HG03139 (cell line): ENCODE measurements around the gene VWA8.
"Not testable (repeated sequence)": the region's sequence is repeated elsewhere in the genome, so short reads cannot be mapped to it uniquely, and the experiment has no call there.

Experiments used
- ATAC-seq: cut with Tn5 transposase; IDR thresholded peaks from one replicate; pipeline ENCODE4 v1.9.1; 2021; ENCODE audit not compliant: unreplicated experiment

Gene VWA8

DNA sequence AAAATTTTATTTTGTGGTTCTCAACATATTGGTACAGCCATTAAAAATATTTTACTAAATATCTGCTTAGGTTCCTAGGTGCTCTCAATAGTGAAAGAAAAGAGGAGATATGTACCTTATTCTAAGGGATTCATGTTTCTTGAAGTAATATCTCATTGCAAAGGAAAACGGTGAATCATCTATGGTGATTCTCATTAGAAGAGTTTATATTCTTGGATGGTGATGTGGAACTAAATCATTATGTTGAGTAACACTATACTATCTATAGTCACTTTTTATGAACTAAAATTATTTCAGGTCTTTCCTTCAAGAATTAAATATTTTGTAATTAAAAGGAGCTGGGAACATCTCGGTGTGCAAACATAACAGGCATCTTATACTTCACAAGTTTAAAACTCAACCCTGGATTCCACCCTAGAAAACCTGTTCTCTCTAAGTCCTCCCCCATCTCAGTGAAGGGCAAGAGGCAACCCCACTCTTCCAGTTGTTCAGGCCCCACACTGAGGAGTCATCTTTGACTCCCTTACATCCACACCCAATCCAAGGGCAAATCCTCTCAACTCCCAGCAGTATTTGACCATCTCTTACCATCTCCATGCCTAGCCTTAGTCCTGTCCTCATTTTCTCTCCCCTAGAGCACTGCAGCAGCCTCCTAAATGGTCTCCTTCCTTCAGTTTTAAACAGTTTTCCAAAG is 363.4 kb downstream of the VWA8 start:
- no peak for ATAC-seq

DNA sequence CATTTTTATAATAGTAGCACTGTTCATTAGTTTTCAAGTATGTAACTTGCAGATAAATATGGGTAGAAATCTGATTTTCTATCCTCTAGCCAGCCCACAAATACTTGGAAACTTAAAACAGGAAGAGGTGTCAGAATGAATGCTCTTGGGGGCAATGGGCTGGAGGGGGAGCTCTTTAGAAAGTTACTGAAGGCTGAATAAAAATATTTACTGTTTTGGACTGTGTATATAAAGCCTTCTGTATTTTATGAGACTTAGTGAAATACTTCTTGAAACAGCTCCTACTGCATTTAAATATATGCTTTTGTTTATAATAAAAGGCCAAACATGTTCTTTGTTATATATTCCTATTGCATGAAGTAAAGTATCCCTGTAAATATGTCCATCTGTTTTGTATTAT is 364.7 kb downstream of the VWA8 start:
- ATAC-seq = no peak

DNA sequence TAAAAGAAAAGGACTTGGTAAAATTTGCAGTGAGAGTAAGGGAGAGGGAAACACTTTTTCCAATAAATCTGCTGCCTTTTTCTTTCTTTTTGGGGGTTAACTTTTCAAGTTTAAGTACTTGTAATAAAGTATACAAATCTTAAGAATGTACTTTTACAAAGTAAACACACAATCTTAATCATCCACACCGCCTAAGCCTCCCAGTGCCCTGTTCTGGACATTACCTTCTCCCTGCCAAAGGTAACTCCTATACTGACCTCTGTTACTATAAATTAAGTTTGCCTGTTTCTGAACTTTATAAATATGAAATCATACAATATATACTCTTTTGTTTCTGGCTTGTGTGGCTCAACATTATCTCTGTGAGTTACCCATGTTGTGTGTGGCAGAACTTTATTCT is 365.6 kb downstream of the VWA8 start:
- ATAC-seq = no peak

DNA sequence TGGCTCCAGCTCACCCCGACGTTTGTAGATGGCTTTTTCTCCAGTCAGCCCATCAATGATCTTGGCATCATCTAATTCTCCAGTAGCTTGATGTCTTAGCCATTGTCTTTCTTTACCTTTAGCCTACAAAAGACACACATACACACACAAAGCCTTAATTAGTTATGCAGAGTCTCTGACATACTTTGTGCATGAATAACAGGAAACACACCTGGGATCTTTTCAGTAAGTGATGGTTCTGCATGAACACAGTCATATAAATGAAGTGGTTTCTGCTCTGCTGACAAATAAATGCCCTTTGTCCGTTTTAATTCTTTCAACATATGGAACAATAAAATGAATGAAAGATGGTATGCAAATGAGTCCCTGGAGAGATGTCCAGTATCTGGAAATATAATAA is 370.3 kb downstream of the VWA8 start:
- no peak for ATAC-seq

DNA sequence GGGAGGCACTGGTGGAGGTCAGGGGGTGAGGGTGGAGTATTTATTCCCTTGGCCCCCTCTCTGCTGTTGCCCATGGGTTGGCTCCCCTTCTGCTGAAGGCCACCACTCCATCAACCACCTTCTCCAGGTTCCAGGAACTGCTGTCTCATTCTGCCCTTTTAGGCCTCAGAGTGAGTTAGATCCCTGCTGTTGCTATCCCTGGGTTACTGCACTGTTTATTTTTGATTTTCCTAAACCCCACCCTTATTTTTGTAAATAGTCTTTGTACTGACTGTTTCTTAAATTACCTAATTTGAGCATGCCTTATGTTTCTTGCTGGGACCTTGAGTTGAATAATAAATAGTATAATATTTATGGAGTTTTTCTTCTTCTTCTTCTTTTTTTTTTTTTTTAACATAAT is 370.8 kb downstream of the VWA8 start:
- ATAC-seq = no peak

DNA sequence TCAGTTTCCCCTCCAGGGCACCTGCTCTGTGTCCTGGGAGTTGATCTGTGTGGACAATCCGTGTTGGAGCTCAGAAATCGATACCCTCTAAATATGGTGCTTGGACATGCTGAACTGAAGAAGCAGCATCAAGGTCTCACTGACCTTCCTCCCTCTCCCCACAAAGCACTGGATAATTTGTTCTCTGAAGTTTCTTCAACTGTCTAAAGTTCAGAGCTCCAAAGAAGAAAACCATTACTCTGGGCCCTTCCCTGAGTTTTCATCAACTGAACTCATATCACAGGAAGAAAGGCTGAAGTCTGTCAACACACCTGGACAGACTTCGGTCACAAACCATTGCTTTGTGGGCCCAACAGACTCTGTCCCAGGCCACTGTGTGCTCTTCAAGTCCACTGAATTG is 371.5 kb downstream of the VWA8 start:
- no peak for ATAC-seq

DNA sequence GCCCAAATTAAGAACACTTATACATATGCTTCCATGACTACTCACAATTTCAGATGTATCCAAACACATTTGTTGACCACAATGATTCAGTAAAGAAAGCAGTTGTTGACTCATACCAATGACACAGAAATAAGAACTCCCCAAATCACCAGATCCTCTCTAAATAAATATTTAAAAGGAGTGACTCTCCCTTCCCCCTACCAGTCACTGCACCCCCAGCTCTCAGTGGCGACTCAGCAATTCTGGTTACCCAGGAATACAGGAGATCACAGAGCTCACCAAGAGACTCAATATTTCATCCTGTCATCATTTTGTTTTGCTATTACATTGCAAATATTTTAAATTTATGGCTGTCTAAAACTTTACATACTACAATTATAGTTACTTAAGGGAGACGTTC is 372.0 kb downstream of the VWA8 start:
- ATAC-seq = no peak

DNA sequence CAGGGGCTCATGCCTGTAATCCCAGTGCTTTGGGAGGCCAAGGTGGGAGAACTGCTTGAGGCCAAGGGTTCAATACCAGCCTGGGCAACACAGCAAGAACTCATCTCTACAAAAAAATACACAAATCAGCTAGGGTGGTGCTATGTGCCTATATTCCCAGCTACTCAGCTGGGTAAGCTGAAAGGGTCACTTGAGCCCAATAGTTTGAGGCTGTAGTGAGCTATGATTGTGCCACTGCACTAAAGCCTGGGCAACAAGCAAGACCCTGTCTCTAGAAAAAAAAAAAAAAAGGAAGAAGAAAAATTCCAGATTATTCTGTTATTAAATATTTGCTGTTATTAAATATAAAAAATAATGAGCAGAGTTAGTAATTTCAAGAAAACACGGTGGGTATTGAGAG is 372.5 kb downstream of the VWA8 start:
- no peak for ATAC-seq

DNA sequence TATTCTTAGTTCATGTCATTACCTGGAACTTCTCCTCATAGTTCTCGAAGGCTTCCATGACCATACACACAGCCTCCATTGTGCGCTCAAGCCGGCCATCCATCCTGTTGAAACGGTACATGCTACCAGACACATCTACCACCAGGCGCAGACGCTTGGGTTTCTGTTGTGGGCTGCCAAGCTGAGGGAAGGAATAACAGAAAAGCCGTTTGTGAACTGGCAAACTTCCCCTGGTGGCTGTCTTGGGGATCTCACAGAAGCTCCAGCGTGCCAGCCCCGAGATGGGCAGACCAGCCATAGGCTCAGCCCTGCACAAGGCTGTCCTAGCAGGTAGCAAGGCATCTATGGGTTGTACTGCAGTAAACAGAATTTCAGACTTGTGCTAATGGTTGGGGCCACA is 373.4 kb downstream of the VWA8 start:
- no peak for ATAC-seq

DNA sequence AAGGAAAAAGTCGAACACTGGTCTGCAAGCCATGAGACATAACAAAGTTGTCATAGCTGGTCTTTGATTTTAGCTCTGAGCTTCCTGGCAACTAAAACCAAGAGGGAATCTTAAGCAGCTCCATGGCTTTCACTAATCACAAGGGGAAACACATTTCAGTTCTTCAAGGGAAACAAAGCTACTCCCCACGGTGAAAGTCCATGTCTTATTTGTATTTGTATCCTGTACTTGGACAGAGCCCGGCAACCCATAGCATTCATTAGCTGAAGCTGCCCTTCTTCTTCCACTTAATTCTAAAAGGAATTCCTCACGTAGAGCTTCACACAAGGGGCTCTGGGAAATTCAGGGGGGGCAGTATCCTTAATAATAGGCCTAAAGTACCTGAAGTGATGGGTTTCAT is 374.7 kb downstream of the VWA8 start:
- ATAC-seq = no peak

DNA sequence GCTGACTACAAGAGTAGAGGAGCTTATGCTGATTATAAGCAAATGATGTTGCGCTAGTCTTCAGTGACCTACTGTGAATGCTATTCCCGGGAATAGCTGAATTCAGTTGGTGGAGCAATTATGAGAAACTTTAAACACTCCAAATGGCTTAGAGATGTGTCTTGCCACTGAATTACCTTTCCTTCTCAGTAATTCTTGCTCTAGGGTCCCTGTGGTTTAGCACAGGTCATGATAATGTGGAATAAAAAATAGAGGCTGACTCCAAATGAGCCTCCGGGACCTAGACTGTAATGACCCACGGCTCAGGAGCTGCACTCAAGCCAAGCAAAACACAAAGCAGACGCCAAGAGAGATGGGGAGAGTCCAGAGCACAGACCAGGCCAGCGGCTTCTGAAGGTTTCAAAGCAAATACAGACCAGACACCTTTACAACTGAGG is 378.9 kb downstream of the VWA8 start:
- no peak for ATAC-seq

DNA sequence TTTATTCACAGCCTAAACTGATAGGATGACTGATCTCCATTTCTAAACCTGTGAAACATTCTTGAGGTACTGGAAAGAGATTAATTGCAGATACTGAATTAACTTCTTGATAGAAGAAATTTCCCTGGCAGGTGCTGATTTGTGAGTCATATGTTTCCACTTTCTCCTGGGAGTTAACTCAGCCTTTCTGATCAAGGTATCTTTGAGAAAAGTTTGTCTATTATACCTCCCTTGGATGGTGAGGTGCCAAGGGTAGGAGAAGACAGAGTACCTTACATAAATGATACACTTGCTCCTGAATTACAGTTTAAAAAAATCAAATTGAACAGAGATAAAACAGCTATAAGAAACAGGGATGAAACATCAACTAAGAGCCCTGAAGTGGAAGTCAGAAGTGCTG is 380.6 kb downstream of the VWA8 start:
- no peak for ATAC-seq

DNA sequence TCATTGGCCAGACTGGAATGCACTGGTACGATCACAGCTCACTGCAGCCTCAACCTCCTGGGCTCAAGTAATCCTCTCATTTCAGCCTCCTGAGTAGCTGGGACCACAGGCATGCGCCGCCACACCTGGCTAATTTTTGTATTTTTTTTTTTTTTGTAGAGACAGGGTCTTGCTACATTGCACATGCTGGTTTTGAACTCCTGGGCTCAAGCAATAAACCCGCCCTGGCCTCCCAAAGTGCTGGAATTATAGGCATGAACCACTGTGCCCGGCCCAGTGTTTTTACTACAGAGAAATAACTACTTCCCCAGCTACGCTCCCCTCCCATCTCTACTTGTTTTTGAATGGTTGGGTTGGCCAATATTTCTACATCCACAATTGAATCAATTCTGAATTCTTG is 381.0 kb downstream of the VWA8 start:
- no peak for ATAC-seq

DNA sequence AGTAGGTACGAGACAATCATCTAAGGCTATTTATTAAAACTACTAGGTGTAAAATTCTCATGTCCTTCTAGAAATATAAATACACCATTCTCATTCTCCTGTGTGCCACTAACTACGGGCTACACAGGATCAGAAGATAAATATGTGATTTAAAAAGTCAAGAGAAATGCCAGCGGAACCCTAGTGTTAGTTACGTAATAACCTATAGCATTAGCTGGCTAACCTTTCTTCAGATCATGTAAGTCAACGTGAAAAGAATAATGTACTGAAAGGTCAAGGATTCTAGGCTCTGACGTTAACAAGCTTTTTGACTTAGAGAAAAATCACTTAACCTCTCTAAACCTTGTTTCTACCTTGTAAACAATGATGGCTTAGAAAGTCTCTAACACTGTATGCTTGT is 381.7 kb downstream of the VWA8 start:
- ATAC-seq = no peak

DNA sequence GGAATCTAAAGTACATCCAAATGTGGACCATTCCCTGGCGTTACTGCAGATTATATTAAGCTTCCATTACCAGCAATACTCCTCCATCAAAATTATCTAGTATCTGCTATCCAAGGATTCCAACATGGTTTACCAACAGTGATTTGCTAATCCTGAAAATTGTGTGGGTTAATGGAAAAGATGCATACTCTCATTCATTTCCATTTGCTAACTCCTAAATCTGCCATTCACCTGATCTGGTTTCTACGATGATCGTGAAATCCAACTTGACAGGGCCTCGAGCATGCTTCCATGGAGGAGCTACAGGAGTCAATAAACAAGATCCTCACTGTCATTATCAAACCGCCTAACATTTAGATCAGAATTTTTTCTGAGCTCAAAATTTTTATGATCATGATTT is 382.5 kb downstream of the VWA8 start:
- ATAC-seq = no peak

DNA sequence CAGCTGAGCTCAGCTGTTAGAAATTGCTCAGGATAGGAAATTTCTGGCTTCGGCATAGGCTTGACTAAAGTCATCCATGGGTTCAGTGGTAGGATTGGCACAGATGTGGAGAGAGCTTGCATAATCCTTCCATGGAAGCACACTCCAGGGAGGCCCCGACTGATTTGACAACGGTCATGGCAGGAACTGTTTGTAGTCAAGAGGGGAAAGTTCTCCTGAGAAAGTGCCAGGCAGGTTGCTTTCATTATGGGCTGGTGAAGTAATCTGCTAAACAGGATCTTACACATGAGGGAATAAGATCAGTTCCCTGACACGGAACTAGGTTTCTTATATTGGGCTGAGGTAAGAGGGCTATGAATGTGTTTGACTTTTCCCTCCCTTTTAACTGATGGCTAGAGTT is 383.5 kb downstream of the VWA8 start:
- ATAC-seq = no peak

DNA sequence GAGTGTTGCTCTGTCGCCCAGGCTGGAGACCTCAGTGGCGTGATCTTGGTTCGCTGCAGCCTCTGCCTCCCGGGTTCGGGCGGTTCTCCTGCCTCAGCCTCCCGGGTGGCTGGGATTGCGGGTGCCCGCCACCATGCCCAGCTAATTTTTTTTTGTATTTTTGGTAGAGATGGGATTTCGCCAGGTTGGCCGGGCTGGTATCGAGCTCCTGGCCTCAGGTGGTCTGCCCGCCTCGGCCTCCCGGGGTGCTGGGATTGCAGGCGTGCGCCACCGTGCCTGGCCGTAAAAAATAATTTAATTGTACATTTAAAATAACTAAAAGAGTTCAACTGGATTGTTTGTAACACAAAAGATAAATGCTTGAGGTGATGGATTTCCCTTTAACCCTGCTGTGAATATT is 387.3 kb downstream of the VWA8 start:
- not testable (repeated sequence) for ATAC-seq

DNA sequence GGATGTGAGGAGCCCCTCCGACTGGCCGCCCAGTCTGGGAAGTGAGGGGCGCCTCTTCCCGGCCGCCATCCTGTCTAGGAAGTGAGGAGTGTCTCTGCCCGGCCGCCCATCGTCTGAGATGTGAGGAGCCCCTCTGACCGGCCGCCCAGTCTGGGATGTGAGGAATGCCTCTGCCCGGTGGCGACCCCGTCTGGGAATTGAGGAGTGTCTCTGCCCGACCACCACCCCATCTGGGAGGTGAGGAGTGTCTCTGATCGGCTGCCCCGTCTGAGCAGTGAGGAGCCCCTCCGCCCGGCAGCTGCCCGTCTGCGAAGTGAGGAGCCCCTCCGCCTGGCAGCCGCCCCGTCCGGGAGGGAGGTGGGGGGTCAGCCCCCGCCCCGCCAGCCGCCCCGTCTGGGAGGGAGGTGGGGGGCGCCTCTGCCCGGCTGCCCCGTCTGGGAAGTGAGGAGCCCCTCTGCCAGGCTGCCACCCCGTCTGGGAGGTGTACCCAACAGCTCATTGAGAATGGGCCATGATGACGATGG is 389.0 kb downstream of the VWA8 start:
- ATAC-seq = not testable (repeated sequence)

DNA sequence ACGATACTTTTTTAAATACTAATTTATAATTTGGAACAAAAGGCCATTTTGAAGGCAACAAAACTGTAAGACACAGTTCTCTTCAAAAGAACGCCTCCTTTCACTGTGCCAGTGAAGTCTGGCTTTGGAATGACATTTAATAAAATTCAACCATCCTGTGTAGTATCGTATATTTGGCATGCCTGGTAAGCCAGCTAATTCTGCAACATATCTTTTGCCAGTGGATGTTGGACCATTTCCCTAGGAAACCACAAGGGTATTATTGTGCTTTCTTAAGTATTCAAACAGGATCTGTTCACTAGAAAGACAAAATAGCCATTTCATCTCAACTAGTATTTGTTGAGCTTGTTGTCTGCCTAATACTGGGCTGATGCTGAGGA is 391.9 kb downstream of the VWA8 start:
- no peak for ATAC-seq

DNA sequence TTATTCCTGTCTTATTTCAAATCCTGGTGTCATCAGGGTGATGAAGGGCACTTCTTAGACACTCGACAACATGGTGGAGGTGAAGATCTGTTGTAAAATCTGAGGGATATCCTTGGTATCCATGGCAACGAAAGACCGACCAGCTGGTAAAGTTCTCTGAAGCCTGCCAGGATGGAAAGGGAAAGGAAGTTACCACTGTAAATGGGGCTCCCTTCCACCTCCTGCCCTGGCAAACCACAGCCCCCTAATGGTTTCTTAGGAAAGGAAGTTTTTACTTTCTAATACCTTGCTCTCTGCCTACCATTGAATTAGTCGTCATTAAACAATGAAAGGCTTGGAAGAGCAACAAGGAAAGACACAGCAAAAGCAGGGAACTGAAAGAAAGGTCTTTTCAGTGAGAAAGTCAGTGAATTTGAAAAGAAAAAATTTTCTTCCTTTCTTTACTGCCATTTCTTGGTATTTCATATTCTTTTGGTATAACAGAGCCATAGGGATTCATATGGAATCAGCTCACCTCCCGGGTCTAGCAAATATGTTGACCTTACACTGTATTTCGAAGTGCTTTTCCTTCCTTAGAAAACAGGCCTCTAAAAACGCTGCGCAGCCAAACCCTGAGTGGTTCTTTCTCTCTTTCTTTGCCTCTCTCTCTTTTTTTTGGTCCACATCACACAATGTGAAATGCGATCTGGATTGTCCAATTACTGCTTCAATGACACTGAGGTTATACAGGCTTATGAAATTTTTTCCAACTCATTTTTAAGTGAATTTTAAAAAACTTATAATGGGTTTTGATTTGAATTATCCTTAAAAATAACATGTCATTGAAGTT is 392.6 kb downstream of the VWA8 start:
- ATAC-seq = no peak

DNA sequence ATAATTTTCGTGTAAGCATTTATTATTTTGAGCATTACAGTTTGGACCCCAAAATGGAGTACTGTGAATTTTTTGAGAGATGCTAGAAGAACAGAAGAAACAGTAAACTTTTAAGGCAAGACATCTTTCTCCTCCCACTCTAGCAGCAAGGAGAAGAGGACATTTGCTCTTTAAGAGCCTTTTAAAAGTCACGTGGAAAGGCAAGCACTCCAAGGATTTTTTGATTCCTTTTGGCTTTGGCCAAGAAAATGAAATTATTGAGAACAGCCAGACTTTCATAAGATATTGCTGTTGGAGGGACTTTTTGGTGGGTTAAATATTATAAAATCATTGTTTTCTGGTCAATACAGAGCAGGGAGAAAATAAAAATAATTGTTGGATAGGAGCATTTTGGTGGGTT is 393.5 kb downstream of the VWA8 start:
- no peak for ATAC-seq

DNA sequence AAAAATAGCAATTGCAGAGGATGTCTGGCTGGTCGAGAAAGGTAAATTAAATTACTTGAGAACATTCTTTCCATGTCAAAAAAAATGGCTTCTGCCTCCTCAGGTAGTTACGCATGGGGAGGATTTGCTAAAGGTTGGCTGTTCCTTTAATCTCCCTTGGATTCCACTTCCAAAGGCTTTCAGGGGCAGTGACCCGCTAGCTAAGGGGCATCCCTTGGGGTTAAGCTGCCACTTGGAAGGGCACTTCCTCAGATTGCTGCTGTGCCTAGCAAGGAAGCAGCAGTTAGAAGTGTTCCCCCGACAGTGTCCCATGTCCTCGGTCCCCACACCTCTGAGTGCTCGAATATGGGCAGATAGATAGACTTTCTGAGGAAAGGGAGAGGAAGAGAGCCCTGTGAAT is 395.1 kb downstream of the VWA8 start:
- ATAC-seq = no peak
